Keratinocyte (primary cell): Measurements from ENCODE around the gene SMARCAL1. TPM values are rescaled to one million over a fixed set of nuclear protein-coding genes. Genes with fewer than 3 reads are reported as not detected.

Experiments used
- DNase-seq: peaks from one replicate; pipeline ENCODE4 v3.0.0-alpha.2; 2011; ENCODE audit warnings: low read depth, missing footprints, low spot score
- FAIRE-seq: peaks from 2 replicates; lab custom pipeline; 2011; peaks lifted over from hg19 to GRCh38; lab: Jason Lieb, UNC
- H2AFZ ChIP-seq: 2 replicates; pipeline ENCODE4 v1.6.0; 2012; ENCODE audit warnings: low read length, control low read depth, inconsistent platforms; ENCODE audit not compliant: control insufficient read depth
- H3K27ac ChIP-seq: 2 replicates; pipeline ENCODE4 v1.5.1; 2011; ENCODE audit warnings: low read length; ENCODE audit not compliant: control insufficient read depth, insufficient read depth
- H3K27me3 ChIP-seq: 3 replicates; pipeline ENCODE4 v1.6.0; 2011; ENCODE audit warnings: low read length; ENCODE audit not compliant: control insufficient read depth, insufficient read depth; ENCODE audit errors: extremely low read depth
- H3K36me3 ChIP-seq, 2 experiments: 2 replicates in 1 of 2; 3 replicates in 1 of 2; pipeline ENCODE4 v1.5.1; 2011; ENCODE audit warnings: low read length in 2 of 2, mild to moderate bottlenecking in 1 of 2; ENCODE audit not compliant: control insufficient read depth in 2 of 2, insufficient read depth in 2 of 2; ENCODE audit errors: extremely low read depth in 1 of 2
- H3K4me1 ChIP-seq: 3 replicates; pipeline ENCODE4 v1.5.1; 2011; ENCODE audit warnings: low read length; ENCODE audit not compliant: control insufficient read depth, insufficient read depth; ENCODE audit errors: extremely low read depth
- H3K4me2 ChIP-seq: 3 replicates; pipeline ENCODE4 v1.6.0; 2011; ENCODE audit warnings: low read depth, low read length; ENCODE audit not compliant: control insufficient read depth, insufficient read depth; ENCODE audit errors: extremely low read depth
- H3K4me3 ChIP-seq, 3 experiments: fragments of 200-600 bp in 1 of 3; sonication (generic) in 1 of 3; 2 replicates in 2 of 3; 3 replicates in 1 of 3; pipeline ENCODE4 v1.5.1; 2011 to 2016; ENCODE audit warnings: low read length in 3 of 3, mild to moderate bottlenecking in 3 of 3, control low read depth in 2 of 3, inconsistent platforms in 1 of 3, low read depth in 1 of 3, mixed read lengths in 1 of 3, mixed run types in 1 of 3, moderate library complexity in 1 of 3; ENCODE audit not compliant: control insufficient read depth in 2 of 3, insufficient read depth in 2 of 3; ENCODE audit errors: extremely low read depth in 1 of 3
- H3K79me2 ChIP-seq: 2 replicates; pipeline ENCODE4 v1.6.0; 2012; ENCODE audit warnings: low read length; ENCODE audit not compliant: control insufficient read depth, insufficient read depth
- H3K9ac ChIP-seq: 3 replicates; pipeline ENCODE4 v1.6.0; 2011; ENCODE audit warnings: low read length; ENCODE audit not compliant: control insufficient read depth, insufficient read depth; ENCODE audit errors: extremely low read depth
- H3K9me1 ChIP-seq: 3 replicates; pipeline ENCODE4 v1.6.0; 2011; ENCODE audit warnings: low read length; ENCODE audit not compliant: control insufficient read depth, insufficient read depth; ENCODE audit errors: extremely low read depth
- H3K9me3 ChIP-seq: 2 replicates; pipeline ENCODE4 v1.5.1; 2012; ENCODE audit warnings: low read depth, low read length; ENCODE audit not compliant: control insufficient read depth
- H4K20me1 ChIP-seq: 3 replicates; pipeline ENCODE4 v1.6.0; 2011; ENCODE audit warnings: low read length; ENCODE audit not compliant: control insufficient read depth, insufficient read depth; ENCODE audit errors: extremely low read depth
- CTCF ChIP-seq, 3 experiments: IDR thresholded peaks in 1 of 3; conservative IDR thresholded peaks in 1 of 3; optimal IDR thresholded peaks in 1 of 3; 2 replicates in 2 of 3; 3 replicates in 1 of 3; pipeline versions ENCODE3 to v1.5.1; 2011; ENCODE audit warnings: low read length in 3 of 3, mild to moderate bottlenecking in 3 of 3, moderate library complexity in 2 of 3, control low read depth in 1 of 3, inconsistent platforms in 1 of 3; ENCODE audit not compliant: insufficient read depth in 2 of 3; ENCODE audit errors: extremely low read depth in 1 of 3
- EZH2 ChIP-seq: IDR thresholded peaks from one replicate; pipeline ENCODE4 v1.6.1; 2012; ENCODE audit warnings: inconsistent platforms, mild to moderate bottlenecking, low read length, moderate library complexity
- dilution Hi-C: fragments of 300-500 bp; cut with MboI; formaldehyde crosslinking; loops from one replicate; pipeline ENCODE4 v1.7.0; 2020; ENCODE audit warnings: low sequenced_read_pairs; ENCODE audit not compliant: extremely low pct_ligation_motif_present
- polyA plus RNA-seq, 5 experiments: library from polyadenylated mRNA; depleted of rRNA in 3 of 5; stranded (reverse) in 3 of 5; stranded (forward) in 1 of 5; unstranded in 1 of 5; fragments of >200 nt; gene quantifications; 1 replicate in 1 of 5; 2 replicates in 3 of 5; 3 replicates in 1 of 5; pipeline versions ENCODE4 v1.2.1 to v1.2.3, GENCODE V29; 2011 to 2012; ENCODE audit warnings: missing spikeins in 2 of 5, low read depth in 1 of 5, low replicate concordance in 1 of 5

SMARCAL1 gene
- polyA plus RNA-seq, 1 donor (not counting 4 experiments of a cell fraction or from before 2014, with no cell fraction given): 26.3 TPM

- H3K9me1 ChIP-seq: no peaks in the 10 kb centered on the region
- H3K36me3 ChIP-seq: no peaks in the 10 kb centered on the region
- H3K27ac ChIP-seq: no peak overlapping the region
- H4K20me1 ChIP-seq: no peaks in the 10 kb centered on the region
- H3K9ac ChIP-seq: no peak overlapping the region
- dilution Hi-C loops: no loop called here
- FAIRE-seq (no peak), DNase-seq (no peak)
- no peaks in the 10 kb centered on the region for H3K27me3 ChIP-seq
- no peaks in the 10 kb centered on the region for H3K4me1 ChIP-seq
- H3K9me3 ChIP-seq: no peaks in the 10 kb centered on the region
- no peak overlapping the region for H3K4me2 ChIP-seq
- no peak overlapping the region for H3K4me3 ChIP-seq
- H3K79me2 ChIP-seq: no peaks in the 10 kb centered on the region
- TF ChIP-seq EZH2: no peak
- no peak for TF ChIP-seq CTCF (optimal IDR thresholded peaks at IDR 0.05 in 1 of 3, IDR thresholded peaks at IDR 0.05 in 1 of 3, conservative IDR thresholded peaks at IDR 0.05 in 1 of 3; ENCODE audit: extremely low read depth in 1 of 3, insufficient read depth in 2 of 3, low read length in 3 of 3)
- no peak overlapping the region for H2AFZ ChIP-seq
Measured at GRCh38 chr2:216385478-216385877, 26.8 kb upstream of the SMARCAL1 start.

- TF ChIP-seq EZH2: no peak
- TF ChIP-seq CTCF (optimal IDR thresholded peaks at IDR 0.05 in 1 of 3, IDR thresholded peaks at IDR 0.05 in 1 of 3, conservative IDR thresholded peaks at IDR 0.05 in 1 of 3; ENCODE audit: extremely low read depth in 1 of 3, insufficient read depth in 2 of 3, low read length in 3 of 3): no peak
- no peak overlapping the region for H2AFZ ChIP-seq
- H3K9me1 ChIP-seq: no peaks in the 10 kb centered on the region
- no peak overlapping the region for H3K27ac ChIP-seq
- no peaks in the 10 kb centered on the region for H3K36me3 ChIP-seq
- H3K27me3 ChIP-seq: no peaks in the 10 kb centered on the region
- H3K9me3 ChIP-seq: no peaks in the 10 kb centered on the region
- FAIRE-seq: no peak
- H4K20me1 ChIP-seq: no peaks in the 10 kb centered on the region
- H3K79me2 ChIP-seq: no peaks in the 10 kb centered on the region
- dilution Hi-C loops: no loop called here
- no peak overlapping the region for H3K4me3 ChIP-seq
- no peak overlapping the region for H3K9ac ChIP-seq
- H3K4me1 ChIP-seq: no peaks in the 10 kb centered on the region
- no peak overlapping the region for H3K4me2 ChIP-seq
- no peak for DNase-seq
Measured at GRCh38 chr2:216387262-216387661, 25.0 kb upstream of the SMARCAL1 start.
